Left ventricle myocardium inferior (tissue), 1 donor: Measurements from ENCODE around the gene SRRT. TPM values are rescaled to one million over a fixed set of nuclear protein-coding genes. Genes with fewer than 3 reads are reported as not detected.

Experiments
- DNase-seq: peaks from one replicate; pipeline ENCODE4 v3.0.0-alpha.2; 2020
- H3K27ac ChIP-seq: fragments of 200-600 bp; replicated peaks from 2 replicates; pipeline ENCODE4 v1.8.0; 2021
- H3K27me3 ChIP-seq: fragments of 200-600 bp; 2 replicates; pipeline ENCODE4 v1.8.0; 2021; ENCODE audit warnings: low read depth
- H3K36me3 ChIP-seq: fragments of 200-600 bp; 2 replicates; pipeline ENCODE4 v1.8.0; 2021
- H3K4me1 ChIP-seq: fragments of 200-600 bp; 2 replicates; pipeline ENCODE4 v1.8.0; 2021
- H3K4me3 ChIP-seq: fragments of 200-600 bp; 2 replicates; pipeline ENCODE4 v1.8.0; 2021; ENCODE audit warnings: mild to moderate bottlenecking, moderate library complexity
- H3K9me3 ChIP-seq: fragments of 200-600 bp; replicated peaks from 2 replicates; pipeline ENCODE4 v1.8.0; 2021
- intact Hi-C: fragments of 100-400 bp; cut with micrococcal nuclease; formaldehyde crosslinking; loops from one replicate; pipeline ENCODE4 v1.11.0; 2022
- total RNA-seq: library from RNA; stranded (reverse); fragmentation: NEBNext Ultra II Directional; extraction: Animal tissue kit (Norgen Biotek cat#: 25700); gene quantifications from one replicate; pipeline ENCODE4 v1.2.1, GENCODE V29; 2021
- TF ChIP-seq, protein P1 (sequence below): fragments of 200-600 bp; IDR thresholded peaks from 2 replicates; pipeline ENCODE4 v1.8.0; 2021; ENCODE audit warnings: antibody characterized with exemption, mild to moderate bottlenecking, borderline replicate concordance
- donor health status: DM: no; HTN: yes; CAD: no; lungs with severe emphysema.

Gene SRRT
- total RNA-seq, 1 donor from 2014 or later = 51.3 TPM

DNA sequence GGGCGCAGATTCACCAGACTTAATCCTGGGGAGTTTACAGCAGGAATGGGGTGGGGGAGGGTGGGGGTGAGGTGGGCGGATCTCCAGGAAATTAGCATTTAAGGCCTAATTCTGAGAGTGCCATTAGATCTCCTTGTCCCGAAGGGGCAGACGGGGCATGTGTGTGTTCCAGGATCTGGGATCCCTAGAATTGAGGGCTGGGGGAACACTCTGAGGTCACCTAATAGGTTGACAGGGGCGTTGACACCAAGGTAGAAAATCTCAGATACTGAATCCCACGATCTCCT lies 38.1 kb upstream of the SRRT start:
- Histone ChIP-seq H3K9me3 (no peaks in the 10 kb centered on the region), H3K4me1 (peaks cover 26% of the 10 kb centered on the region), H3K36me3 (no peaks in the 10 kb centered on the region), H3K27ac (peak overlapping the region; percentile 94), H3K27me3 (no peaks in the 10 kb centered on the region), H3K4me3 (peak overlapping the region; percentile 66)
- DNase-seq = no peak
- intact Hi-C loops = no loop called here
- TF ChIP-seq, protein P1, sequence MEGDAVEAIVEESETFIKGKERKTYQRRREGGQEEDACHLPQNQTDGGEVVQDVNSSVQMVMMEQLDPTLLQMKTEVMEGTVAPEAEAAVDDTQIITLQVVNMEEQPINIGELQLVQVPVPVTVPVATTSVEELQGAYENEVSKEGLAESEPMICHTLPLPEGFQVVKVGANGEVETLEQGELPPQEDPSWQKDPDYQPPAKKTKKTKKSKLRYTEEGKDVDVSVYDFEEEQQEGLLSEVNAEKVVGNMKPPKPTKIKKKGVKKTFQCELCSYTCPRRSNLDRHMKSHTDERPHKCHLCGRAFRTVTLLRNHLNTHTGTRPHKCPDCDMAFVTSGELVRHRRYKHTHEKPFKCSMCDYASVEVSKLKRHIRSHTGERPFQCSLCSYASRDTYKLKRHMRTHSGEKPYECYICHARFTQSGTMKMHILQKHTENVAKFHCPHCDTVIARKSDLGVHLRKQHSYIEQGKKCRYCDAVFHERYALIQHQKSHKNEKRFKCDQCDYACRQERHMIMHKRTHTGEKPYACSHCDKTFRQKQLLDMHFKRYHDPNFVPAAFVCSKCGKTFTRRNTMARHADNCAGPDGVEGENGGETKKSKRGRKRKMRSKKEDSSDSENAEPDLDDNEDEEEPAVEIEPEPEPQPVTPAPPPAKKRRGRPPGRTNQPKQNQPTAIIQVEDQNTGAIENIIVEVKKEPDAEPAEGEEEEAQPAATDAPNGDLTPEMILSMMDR = no peak

DNA sequence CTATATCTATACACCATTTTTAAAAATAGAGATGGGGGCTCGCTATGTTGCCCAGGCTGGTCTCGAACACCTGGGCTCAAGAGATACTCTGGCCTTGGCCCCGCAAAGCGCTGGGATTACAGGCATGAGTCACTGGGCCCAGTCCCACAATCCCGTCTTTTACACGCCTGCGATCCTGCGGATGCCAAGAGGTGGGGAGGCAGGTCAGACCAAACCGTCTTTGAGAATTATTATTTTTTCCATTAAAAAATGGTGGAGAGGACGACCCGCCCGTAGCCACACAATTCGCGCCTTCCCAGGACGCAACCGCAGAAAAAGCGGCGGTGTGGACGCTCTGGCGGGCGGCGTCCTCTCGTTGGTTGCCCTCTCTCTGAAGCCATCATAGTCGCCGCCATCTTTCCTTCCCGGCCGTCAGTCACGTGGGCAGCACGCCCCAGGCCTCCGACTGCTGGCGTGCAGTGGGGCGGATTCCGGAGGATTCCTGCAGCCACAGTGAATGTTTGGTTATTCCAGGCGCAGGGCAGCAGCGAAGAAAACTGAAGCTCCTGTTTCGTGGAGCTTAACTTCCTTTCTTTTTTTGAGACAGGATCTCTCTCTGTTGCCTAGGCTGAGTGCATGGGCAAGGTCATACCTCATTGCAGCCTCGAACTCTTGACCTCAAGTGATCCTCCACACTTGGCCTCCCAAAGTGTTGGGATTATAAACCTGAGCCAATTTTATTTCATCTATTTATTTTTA lies 37.6 kb upstream of the SRRT start:
- intact Hi-C loops = no loop called here
- H3K4me3 ChIP-seq = peak overlapping the region; percentile 66
- H3K27ac ChIP-seq = peak overlapping the region; percentile 94
- no peaks in the 10 kb centered on the region for H3K9me3 ChIP-seq
- peaks cover 26% of the 10 kb centered on the region for H3K4me1 ChIP-seq
- TF ChIP-seq, protein P1 = no peak
- H3K27me3 ChIP-seq = no peaks in the 10 kb centered on the region
- no peaks in the 10 kb centered on the region for H3K36me3 ChIP-seq
- peak; percentile 91 for DNase-seq

DNA sequence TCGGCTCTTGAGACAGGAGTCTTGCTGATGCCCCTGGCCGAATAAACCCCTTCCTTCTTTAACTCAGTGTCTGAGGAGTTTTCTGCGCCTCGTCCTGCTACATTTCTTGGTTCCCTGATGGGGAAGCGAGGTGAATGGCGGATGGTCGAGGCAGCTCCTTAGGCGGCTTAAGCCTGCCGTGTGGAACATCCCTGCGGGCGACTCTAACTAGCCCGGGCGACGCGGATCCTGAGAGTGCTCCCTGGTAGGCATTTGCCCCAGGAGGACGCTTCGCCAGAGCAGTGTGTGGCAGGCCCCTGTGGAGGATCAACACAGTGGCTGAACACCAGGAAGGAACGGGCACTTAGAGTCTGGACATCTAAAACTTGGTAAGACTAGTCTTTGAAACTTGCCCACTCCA lies 35.5 kb upstream of the SRRT start:
- Histone ChIP-seq H3K27me3 (no peaks in the 10 kb centered on the region), H3K4me1 (peaks cover 26% of the 10 kb centered on the region), H3K4me3 (no peak overlapping the region), H3K36me3 (no peaks in the 10 kb centered on the region), H3K27ac (no peak overlapping the region), H3K9me3 (no peaks in the 10 kb centered on the region)
- TF ChIP-seq, protein P1 = no peak
- DNase-seq = no peak
- intact Hi-C loops = no loop called here

DNA sequence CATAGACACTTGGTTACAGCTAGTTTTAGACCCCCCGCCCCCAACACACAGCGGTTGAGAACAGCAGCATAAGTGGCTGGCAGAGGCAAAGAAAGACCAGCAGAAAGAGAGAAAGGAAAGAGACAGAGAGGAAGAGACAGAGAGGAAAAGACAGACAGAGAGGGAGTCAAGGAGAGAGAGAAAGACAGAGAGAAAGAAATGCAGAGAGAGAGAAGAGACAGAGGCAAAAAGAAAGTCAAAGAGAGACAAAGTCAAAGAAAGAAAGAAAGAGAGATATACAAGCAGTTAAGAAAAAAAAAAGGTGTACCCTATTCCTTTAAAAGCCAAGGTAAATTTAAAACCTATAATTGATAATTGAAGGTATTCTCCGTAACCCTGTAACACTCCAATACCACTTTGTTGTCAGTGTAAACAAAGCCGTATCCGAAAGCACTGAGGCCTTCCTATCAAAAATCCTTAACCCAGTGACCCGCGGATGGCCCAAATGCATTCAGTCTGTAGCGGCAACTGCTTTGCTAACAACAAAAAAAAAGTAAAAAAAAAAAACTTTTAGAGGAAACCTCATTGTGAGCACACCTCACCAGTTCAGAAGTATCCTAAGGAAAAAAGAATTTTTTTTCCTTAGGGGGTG lies 34.3 kb upstream of the SRRT start:
- peaks cover 19% of the 10 kb centered on the region for H3K4me1 ChIP-seq
- no peaks in the 10 kb centered on the region for H3K36me3 ChIP-seq
- H3K9me3 ChIP-seq = no peaks in the 10 kb centered on the region
- no peak overlapping the region for H3K27ac ChIP-seq
- no peaks in the 10 kb centered on the region for H3K27me3 ChIP-seq
- DNase-seq = no peak
- H3K4me3 ChIP-seq = no peak overlapping the region
- intact Hi-C loops = no loop called here
- TF ChIP-seq, protein P1 = no peak

DNA sequence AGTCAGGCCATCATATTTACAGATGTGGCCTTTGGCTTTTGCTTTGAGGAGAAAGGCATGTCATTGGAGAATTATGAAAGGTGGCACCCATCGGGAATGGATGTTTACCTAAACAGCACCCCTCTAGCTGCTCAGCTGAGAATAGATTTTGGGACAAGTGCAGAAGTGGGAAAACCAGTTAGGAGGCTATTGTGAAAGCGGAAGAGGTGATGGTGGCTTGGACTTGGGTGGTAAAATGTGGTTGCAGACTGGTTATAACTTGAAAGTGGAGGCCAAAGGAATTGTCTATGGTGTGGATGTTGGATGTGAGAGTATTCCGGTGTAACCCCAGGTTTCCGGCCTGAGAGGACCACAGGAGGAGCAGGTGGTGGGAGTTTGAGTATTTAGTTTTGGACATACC lies 27.5 kb upstream of the SRRT start:
- Histone ChIP-seq H3K4me3 (no peak overlapping the region), H3K27ac (no peak overlapping the region), H3K27me3 (no peaks in the 10 kb centered on the region), H3K36me3 (no peaks in the 10 kb centered on the region), H3K9me3 (no peaks in the 10 kb centered on the region), H3K4me1 (peaks cover 9% of the 10 kb centered on the region)
- TF ChIP-seq, protein P1 = no peak
- intact Hi-C loops = no loop called here
- DNase-seq = no peak
